ENCODE results near the gene HPCAL1.

Gene HPCAL1

DNA sequence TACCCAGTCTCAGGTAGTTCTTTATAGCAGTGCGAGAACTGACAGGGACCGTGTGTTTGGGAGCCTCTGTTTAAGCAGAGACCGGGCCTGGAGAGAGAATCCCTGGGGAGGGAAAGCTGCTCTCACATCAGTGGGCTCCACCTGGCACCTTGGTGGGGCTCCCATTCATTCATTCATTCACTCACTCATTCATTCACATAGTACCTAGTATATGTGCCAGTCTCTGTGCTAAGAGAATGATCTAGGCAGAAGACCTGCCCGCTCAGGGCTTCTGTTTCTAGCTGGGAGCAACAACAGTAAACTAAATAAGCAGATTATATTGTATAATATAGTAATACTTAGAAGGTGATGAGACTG lies 17.8 kb downstream of the HPCAL1 start:
- no peak for DNase-seq (ENCODE audit: low read depth in 2 of 3, low spot score in 1 of 3)

GRCh38 chr2:10320933-10321332 lies 18.2 kb downstream of the HPCAL1 start:
- no peak for DNase-seq (ENCODE audit: low read depth in 2 of 3, low spot score in 1 of 3)

DNA sequence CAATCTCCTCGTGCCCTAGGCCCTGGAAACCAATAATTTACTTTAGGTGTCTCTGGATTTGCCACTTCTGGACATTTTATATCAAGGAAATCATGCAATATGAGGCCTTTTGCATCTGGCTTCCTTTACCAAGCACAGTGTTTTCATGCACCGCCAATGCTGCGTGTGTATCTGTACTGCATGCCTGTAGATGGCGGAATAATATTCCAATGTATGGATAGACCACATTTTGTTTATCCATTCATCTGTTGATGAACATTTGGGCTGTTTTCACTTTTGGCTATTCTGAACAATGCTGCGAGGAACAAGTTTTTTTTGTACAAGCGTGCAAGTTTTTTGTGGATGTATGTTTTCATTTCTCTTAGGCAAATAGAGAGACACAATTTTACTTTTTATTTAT lies 18.9 kb downstream of the HPCAL1 start:
- DNase-seq (ENCODE audit: low read depth in 2 of 3, low spot score in 1 of 3): no peak

GRCh38 chr2:10322481-10322880 lies 19.8 kb downstream of the HPCAL1 start:
- no peak for DNase-seq (ENCODE audit: low read depth in 2 of 3, low spot score in 1 of 3)

DNA sequence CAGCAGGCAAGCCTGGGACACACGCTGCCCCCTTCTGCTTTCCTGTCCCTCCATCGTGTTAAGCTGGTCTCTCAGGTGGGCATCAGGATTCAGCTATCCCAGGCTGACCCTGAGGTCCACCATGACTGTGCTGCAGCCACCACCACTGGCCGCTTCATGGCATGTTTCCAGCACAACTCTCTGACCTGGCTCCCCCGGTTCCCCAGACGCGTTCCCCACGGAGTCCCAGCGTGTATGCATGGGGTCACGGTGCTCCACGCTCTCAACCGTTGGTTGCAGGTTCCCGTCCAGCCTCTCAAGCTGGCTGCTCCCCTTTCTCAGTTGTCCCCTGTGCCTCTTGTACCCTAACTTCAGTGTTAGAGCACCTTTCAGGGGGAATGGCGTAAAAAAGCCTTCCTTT lies 20.3 kb downstream of the HPCAL1 start:
- DNase-seq (ENCODE audit: low read depth in 2 of 3, low spot score in 1 of 3): no peak

GRCh38 chr2:10323535-10323934 lies 20.8 kb downstream of the HPCAL1 start:
- no peak for DNase-seq (ENCODE audit: low read depth in 2 of 3, low spot score in 1 of 3)

DNA sequence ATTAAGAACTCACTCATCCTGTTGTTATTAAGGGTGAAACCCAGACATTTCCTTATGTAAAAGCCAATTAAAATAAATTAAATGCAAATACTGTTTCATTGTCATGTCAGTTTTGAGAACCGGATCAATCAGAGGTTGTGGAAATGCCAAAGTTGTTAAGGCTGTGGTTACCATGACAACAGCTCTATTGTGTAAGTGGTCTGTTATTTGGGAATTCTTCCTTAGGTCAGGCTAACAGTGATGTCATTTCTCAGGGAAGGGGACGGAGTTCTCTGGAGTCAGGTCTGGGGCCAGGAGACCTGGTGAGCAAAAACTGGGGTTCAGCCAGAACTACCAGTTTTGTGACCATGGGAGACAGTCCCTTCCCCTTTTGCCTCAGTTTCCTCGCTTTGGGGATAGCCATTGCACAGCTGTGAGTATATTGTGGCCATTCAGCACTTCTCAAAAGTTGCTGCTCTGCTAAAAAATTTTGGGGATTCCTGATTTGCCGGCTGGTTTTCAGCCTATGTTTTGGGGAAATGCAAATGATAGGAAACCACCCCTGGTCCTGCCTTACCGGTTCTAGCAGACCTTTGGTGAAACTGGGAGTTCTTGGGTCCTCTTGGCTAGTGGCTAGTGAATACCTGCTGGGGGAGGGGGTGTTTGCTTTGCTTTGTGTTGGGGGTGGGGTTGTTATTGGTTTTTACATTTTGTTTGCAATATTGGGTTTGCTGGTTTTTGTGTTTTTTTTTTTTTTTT lies 21.6 kb downstream of the HPCAL1 start:
- DNase-seq (ENCODE audit: low read depth in 2 of 3, low spot score in 1 of 3): no peak

GRCh38 chr2:10325278-10326145 lies 22.8 kb downstream of the HPCAL1 start:
- no peak for DNase-seq (ENCODE audit: low read depth in 2 of 3, low spot score in 1 of 3)

DNA sequence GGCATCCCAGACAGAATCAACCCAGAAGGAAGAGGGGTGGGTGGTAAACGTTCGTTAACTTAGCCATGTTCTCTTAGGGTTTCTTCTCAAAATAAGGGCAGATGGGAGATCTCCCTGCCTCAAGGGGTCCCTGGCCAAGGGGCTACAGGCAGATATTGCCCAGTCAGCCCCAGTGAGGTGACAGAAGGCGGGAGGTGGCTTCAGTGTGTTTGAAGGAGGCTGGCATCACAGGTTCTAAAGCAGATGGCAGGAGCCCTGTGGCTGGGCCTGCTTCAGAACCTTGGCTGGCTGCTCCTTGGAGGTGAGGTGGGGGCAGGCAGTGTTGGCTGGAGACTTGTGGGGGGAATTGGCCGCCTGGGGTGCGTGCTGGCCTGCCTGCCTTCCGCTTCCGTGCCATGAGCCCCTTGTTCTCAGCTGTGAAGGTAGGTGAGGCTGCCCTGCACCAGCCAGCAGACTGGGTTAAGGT lies 23.5 kb downstream of the HPCAL1 start:
- no peak for DNase-seq (ENCODE audit: low read depth in 2 of 3, low spot score in 1 of 3)

- no peak for DNase-seq (ENCODE audit: low read depth in 2 of 3, low spot score in 1 of 3)
Observed at GRCh38 chr2:10326707-10327594, 24.2 kb downstream of the HPCAL1 start.

DNA sequence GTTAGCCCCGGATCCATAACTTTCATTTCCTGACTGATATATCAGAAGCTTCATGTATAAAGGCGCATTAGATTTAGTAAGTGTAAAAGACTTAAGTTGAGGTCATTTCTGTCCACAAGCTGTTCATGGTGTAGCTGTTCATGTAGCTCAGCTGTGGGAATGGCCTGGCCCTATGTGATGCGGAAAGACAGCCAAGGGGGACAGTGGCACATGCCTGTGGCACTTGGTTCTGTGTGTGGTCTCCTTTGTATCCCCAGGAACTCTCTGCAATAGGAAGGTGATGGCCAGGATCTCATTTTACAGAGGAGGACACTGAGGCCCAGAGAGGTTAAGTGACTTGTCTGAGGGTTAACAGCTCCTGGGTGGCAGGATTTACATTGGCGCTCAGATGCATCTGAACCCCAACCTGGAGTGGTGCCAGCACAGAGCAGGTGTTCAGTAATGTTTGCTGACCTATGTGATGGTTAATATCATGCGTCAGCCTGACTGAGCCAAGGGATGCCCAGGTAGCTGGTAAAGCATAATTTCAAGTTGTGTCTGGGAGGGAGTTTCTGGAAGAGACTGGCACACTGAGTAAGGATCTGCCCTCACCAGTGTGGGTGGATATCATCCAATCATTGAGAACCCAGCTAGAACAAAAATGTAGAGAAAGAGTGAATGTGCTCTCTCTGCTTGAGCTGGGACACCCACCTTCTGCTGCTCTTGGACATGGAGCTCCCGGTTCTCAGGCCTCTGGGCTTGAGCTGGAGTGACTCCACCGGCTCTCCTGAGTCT lies 25.4 kb downstream of the HPCAL1 start:
- DNase-seq (ENCODE audit: low read depth in 2 of 3, low spot score in 1 of 3): no peak

GRCh38 chr2:10328670-10329579 lies 26.2 kb downstream of the HPCAL1 start:
- DNase-seq (ENCODE audit: low read depth in 2 of 3, low spot score in 1 of 3): no peak

- DNase-seq (ENCODE audit: low read depth in 2 of 3, low spot score in 1 of 3): no peak
Observed at GRCh38 chr2:10329580-10329879, 26.8 kb downstream of the HPCAL1 start.

DNA sequence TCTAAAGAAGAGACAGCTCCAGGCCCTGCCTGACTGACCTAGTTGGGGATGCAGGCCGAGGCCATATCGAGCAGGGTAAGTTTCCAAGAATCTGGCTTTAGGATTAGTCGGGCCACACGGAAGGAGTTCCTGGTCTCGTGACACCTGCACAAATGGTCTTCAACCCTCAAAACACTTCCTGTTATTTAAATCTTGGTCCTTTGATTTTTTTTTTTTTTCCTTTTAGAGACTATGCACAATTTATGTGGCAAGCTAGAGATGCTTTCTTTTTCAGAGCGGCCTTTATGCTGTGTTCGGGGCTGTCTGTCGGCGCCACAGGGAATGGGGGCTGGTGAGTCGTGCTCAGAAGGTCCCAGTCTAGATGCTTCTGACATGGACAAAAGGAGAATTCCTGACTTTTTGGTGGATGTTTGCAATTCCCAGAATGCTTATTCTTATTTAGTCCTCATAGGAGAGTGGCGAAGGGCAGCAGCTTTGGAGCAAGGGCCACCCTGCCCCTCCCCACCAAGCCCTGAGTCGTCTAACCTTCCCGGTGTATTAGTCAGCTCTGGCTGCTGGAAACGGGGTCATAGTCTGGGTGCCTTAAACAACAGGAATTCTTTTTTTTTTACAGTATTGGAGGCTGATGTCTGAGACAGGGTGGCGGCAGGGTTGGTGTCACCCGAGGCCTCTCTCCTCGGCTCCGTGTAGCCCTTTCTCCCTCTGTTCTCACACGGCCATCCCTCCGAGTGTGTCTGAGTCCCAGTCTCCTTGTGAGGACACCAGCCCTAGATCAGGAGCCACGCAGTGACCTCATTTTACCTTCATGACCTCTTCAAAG lies 27.4 kb downstream of the HPCAL1 start:
- DNase-seq (ENCODE audit: low read depth in 2 of 3, low spot score in 1 of 3): no peak

- DNase-seq (ENCODE audit: low read depth in 2 of 3, low spot score in 1 of 3): no peak
Observed at GRCh38 chr2:10330700-10331026, 28.0 kb downstream of the HPCAL1 start.

DNA sequence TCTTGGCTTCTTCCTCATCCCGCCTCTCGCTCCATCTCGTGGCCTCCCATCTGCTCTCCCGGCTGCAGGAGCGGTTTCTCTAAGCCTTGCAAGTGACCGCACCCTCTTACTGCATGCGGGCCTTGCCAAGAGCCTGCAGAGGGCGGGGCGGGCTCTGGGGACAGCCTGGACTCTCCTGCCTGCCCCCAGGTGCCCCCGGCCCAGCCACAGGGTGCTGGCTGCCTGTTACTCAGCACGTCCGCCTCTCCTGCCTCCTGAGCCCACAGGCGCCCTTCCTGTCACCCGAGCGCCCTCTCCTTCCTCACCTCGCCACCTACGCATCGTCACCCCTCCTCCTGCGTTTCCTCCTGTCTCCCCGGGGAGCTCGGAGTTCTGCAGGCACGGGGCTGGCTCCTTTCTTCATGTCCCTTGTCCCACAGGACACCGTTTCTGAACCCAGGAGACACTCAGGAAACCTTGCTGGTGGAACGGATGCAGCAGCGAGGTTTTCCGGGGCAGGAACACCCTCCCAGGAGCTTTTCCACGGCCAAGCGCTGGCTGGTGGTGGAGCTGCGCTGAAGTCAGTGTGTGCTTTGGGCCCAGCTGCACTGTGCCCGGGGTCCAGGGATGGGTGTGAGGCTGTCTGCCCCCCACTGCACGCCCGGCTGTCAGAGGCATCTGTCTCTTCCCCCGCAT lies 28.5 kb downstream of the HPCAL1 start:
- peak; percentile 65 to 67 (median 67) for DNase-seq (ENCODE audit: low read depth in 2 of 3, low spot score in 1 of 3)

- peak; percentile 47 to 68 (median 63) for DNase-seq (ENCODE audit: low read depth in 2 of 3, low spot score in 1 of 3)
Observed at GRCh38 chr2:10331702-10332401, 29.1 kb downstream of the HPCAL1 start.
